Effector memory CD4-positive, alpha-beta T cell (primary cell): ENCODE measurements around the gene DSC2.

Source experiments
- DNase-seq, 3 donors: peaks; one replicate each; pipeline ENCODE4 v3.0.0-alpha.2; 2020
- H3K27ac ChIP-seq: 2 replicates; pipeline ENCODE4 v1.7.0; 2013; ENCODE audit warnings: mild to moderate bottlenecking, low read length, moderate library complexity; ENCODE audit not compliant: insufficient read depth, poor library complexity, severe bottlenecking
- H3K27me3 ChIP-seq: replicated peaks from 2 replicates; pipeline ENCODE4 v1.7.0; 2013; ENCODE audit warnings: mild to moderate bottlenecking, low read length; ENCODE audit not compliant: insufficient read depth, control insufficient read depth, poor library complexity, severe bottlenecking
- H3K36me3 ChIP-seq: 2 replicates; pipeline ENCODE4 v1.7.0; 2013; ENCODE audit warnings: mild to moderate bottlenecking, low read length, moderate library complexity; ENCODE audit not compliant: control insufficient read depth, insufficient read depth
- H3K4me1 ChIP-seq: 2 replicates; pipeline ENCODE4 v1.7.0; 2013; ENCODE audit warnings: low read length, mild to moderate bottlenecking; ENCODE audit not compliant: control insufficient read depth, insufficient read depth, poor library complexity, severe bottlenecking
- H3K4me3 ChIP-seq: 2 replicates; pipeline ENCODE4 v1.7.0; 2013; ENCODE audit warnings: low read length, low read depth, mild to moderate bottlenecking; ENCODE audit not compliant: insufficient read depth, poor library complexity, severe bottlenecking
- H3K9me3 ChIP-seq: 2 replicates; pipeline ENCODE4 v1.7.0; 2013; ENCODE audit warnings: mild to moderate bottlenecking, low read length, moderate library complexity; ENCODE audit not compliant: control insufficient read depth

Gene DSC2

GRCh38 chr18:31049189-31049588 is 53.0 kb downstream of the DSC2 start:
- DNase-seq = no peak
- H3K9me3 ChIP-seq = no peaks in the 10 kb centered on the region
- H3K4me3 ChIP-seq = no peak overlapping the region
- no peaks in the 10 kb centered on the region for H3K27me3 ChIP-seq
- H3K36me3 ChIP-seq = no peaks in the 10 kb centered on the region
- H3K27ac ChIP-seq = no peak overlapping the region
- H3K4me1 ChIP-seq = no peaks in the 10 kb centered on the region

DNA sequence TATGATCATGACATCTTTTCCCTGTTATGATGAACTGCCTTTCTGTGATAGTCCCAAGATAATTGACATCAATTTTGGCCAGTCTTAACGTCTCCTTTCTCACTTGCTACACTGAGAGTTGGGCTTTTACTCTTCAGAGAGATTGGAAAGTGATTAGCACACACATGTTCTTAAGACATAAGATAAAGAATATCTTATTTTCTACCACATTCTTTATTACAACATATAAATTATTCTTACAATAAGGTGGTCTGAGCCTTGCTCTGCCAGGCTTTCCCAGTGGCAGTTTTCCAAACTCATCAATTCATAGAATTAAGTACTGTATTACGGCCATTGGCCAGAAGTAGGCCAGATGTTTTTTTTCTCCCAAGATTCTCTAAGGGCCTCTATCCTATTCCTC is 54.0 kb downstream of the DSC2 start:
- Histone ChIP-seq H3K4me3 (no peak overlapping the region), H3K27ac (no peak overlapping the region), H3K4me1 (no peaks in the 10 kb centered on the region), H3K9me3 (no peaks in the 10 kb centered on the region), H3K27me3 (no peaks in the 10 kb centered on the region), H3K36me3 (no peaks in the 10 kb centered on the region)
- DNase-seq = no peak

DNA sequence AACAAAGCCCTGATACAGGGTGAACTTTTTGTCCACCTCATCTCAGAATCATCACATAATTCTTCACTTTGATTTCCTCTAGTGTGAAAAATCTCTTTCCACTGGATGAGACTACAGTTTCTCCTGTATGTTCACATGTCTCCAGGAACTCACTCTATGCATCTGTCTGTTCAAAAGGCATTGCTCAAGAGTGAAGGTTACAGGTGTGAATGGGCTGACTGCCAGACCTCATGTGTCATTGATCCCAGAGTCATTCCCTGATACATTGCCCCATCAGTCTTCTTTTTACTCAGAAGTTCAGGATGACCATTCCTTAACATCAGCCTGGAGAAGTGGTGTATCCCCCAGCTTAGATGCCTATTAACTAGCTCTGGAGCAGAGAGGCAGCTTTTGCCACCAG is 55.3 kb downstream of the DSC2 start:
- Histone ChIP-seq H3K4me3 (no peak overlapping the region), H3K9me3 (no peaks in the 10 kb centered on the region), H3K27ac (no peak overlapping the region), H3K27me3 (no peaks in the 10 kb centered on the region), H3K4me1 (no peaks in the 10 kb centered on the region), H3K36me3 (no peaks in the 10 kb centered on the region)
- no peak for DNase-seq

DNA sequence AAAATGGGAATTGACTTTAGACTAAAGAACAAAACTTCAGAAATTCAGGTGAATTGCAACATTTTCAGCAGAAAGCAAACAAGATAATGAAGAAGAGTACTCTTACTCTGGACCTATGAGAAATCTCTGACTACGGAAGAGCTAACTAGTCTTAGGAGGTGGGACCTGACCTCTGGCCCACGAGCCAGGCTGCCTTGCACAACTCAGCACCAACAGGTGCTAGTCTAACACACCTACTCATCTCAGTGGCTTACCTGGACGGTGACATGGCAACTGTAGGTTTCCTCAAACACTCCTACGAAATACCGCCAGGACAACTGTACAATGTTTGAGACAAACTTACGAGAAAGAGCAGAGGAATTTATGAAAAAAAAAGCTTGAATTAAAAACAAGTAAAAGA is 56.6 kb downstream of the DSC2 start:
- Histone ChIP-seq H3K9me3 (no peaks in the 10 kb centered on the region), H3K27me3 (no peaks in the 10 kb centered on the region), H3K36me3 (no peaks in the 10 kb centered on the region), H3K4me1 (no peaks in the 10 kb centered on the region), H3K27ac (no peak overlapping the region), H3K4me3 (no peak overlapping the region)
- DNase-seq = no peak

DNA sequence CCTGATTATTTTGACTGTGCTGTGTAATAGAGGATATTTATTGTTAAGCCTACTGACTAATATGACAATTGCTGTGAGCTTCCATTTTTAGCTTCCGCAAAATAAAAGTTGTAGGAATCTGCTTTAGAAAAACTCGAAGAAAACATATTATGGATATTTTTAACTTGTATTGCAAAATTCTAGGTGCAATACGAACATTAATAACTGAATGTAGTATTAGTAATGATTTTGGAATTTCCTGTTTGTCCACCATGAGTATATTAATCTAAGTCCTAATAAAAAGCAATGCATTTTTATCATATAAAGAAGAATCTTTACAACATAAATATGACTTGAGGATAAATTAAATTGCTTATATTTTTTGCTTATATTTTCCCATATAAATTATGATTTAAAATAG is 57.3 kb downstream of the DSC2 start:
- no peak for DNase-seq
- Histone ChIP-seq H3K36me3 (no peaks in the 10 kb centered on the region), H3K4me3 (no peak overlapping the region), H3K9me3 (no peaks in the 10 kb centered on the region), H3K27ac (no peak overlapping the region), H3K4me1 (no peaks in the 10 kb centered on the region), H3K27me3 (no peaks in the 10 kb centered on the region)

GRCh38 chr18:31043709-31044108 is 58.5 kb downstream of the DSC2 start:
- H3K9me3 ChIP-seq = no peaks in the 10 kb centered on the region
- H3K4me1 ChIP-seq = no peaks in the 10 kb centered on the region
- no peak overlapping the region for H3K27ac ChIP-seq
- no peaks in the 10 kb centered on the region for H3K27me3 ChIP-seq
- H3K36me3 ChIP-seq = no peaks in the 10 kb centered on the region
- H3K4me3 ChIP-seq = no peak overlapping the region
- DNase-seq = no peak

- Histone ChIP-seq H3K36me3 (no peaks in the 10 kb centered on the region), H3K4me3 (no peak within 1 kb of the TSS), H3K27ac (no peak within 1 kb of the TSS), H3K9me3 (no peaks in the 10 kb centered on the region), H3K4me1 (no peaks in the 10 kb centered on the region), H3K27me3 (no peaks in the 10 kb centered on the region)
- DNase-seq = no peak
These were observed 59.6 kb downstream of the DSC2 start, which contains the start of gene DSC3 for GRCh38 chr18:31042406-31043181. TSS of gene DSC3 (minus strand) at chr18:31042742. CDS start at chr18:31042660, 82 bp downstream.

DNA sequence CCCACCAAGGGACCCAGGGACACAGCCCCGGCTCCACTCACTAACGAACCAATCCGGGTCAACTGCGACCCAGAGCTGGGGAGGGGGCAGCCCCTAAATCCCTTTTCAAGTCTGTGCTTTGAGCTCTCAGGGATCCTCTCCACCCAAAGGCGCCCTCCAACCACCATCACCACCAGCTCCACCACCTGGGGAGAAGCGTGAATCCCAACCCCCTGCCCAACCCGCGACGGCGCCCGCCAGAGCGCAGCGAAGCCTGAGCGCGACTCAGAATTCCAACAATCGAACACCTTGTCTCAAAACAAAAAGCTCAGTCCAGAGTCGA is 60.2 kb downstream of the DSC2 start:
- H3K27me3 ChIP-seq = no peaks in the 10 kb centered on the region
- DNase-seq = no peak
- H3K4me3 ChIP-seq = no peak overlapping the region
- no peaks in the 10 kb centered on the region for H3K4me1 ChIP-seq
- no peaks in the 10 kb centered on the region for H3K36me3 ChIP-seq
- H3K27ac ChIP-seq = no peak overlapping the region
- no peaks in the 10 kb centered on the region for H3K9me3 ChIP-seq

DNA sequence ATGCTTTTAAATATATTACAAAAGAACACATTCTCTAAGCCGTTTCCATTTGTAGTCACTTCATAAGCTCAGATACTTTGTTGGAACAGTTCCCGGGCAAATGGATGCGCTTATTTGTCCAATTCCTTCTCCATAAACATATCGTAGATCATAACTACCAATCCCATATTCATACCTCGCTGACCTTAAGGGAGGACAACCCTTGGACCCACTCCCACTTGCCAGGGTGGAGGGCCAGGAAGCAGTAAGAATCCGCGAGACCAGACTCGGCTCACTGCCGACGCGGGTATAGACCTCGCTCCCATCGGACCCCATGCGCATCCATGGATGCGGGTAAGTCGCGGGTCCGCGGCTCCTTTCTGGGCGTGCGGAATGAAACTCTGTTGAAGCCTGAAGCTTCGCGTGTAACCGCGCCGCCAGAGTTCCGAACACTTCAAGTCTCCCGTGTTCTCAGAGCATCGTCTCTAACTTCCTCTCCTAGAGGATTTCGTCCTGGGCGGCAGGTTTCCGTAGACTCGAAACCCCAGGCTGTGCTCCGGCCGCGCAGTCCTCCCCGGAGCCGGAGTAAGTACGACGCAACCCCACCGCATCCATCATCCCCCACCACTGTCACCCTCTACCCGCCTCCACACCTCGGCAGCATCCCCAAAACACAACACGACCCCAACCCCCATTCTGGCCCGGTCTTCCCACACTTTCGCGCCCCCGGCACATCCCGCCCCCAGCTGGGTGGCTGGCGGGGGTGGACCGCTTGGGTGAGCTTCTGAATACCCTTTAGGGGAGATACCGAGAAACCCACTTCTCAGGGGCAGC is 60.7 kb downstream of the DSC2 start:
- Histone ChIP-seq H3K9me3 (no peaks in the 10 kb centered on the region), H3K36me3 (no peaks in the 10 kb centered on the region), H3K27ac (no peak overlapping the region), H3K27me3 (no peaks in the 10 kb centered on the region), H3K4me1 (no peaks in the 10 kb centered on the region), H3K4me3 (no peak overlapping the region)
- DNase-seq = no peak

DNA sequence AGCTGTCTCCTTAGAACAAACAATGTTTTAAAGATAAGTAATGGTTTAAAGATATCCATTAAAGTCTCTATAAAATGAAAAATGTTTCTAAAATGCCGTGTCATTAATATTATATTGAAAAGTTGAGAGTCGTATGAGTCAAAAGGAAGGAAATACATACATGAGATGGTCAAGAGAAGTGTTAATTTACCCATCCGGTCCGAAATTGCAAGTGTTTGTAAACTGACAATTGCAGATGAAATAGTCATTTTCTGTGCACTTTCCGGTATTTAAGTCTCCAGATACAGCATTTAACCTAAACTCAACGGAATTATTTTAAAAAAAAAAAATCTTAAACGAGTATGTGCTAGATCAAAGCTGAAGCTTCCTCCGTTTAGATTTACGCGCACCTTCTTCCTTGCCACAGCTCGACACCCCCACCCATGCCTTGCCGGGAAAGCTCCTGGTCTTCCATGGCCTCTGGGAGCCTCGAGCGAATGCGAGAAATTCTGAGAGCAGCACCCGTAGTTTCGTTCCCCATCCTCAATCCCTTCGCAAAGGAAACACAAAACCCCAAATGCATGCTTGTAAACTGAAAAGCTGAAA is 61.4 kb downstream of the DSC2 start:
- DNase-seq = no peak
- H3K27ac ChIP-seq = no peak overlapping the region
- no peak overlapping the region for H3K4me3 ChIP-seq
- H3K27me3 ChIP-seq = no peaks in the 10 kb centered on the region
- H3K4me1 ChIP-seq = no peaks in the 10 kb centered on the region
- H3K36me3 ChIP-seq = no peaks in the 10 kb centered on the region
- H3K9me3 ChIP-seq = no peaks in the 10 kb centered on the region
